ENCODE results near the gene NAPG.
"Not testable (repeated sequence)": the region's sequence is repeated elsewhere in the genome, so short reads cannot be mapped to it uniquely, and the experiment has no call there.

Gene NAPG

GRCh38 chr18:10525697-10526560 lies at the start of gene NAPG:
NAPG (plus strand) TSS chr18:10526027; CDS start chr18:10526103, 76 bp downstream.
- DNase-seq, result peak; percentile 66

- DNase-seq, result no peak
Observed at GRCh38 chr18:10476338-10476791, 49.5 kb upstream of the NAPG start.

- no peak for DNase-seq
Observed at GRCh38 chr18:10477121-10477862, 48.5 kb upstream of the NAPG start.

- no peak for DNase-seq
Observed at GRCh38 chr18:10477863-10478260, 48.0 kb upstream of the NAPG start.

- no peak for DNase-seq
Observed at GRCh38 chr18:10481831-10482230, 44.0 kb upstream of the NAPG start.

GRCh38 chr18:10482363-10482984 lies 43.4 kb upstream of the NAPG start:
- DNase-seq, result no peak

- no peak for DNase-seq
Observed at GRCh38 chr18:10482985-10483949, 42.6 kb upstream of the NAPG start.

- DNase-seq, result no peak
Observed at GRCh38 chr18:10485475-10485874, 40.4 kb upstream of the NAPG start.

- DNase-seq, result no peak
Observed at GRCh38 chr18:10486362-10486761, 39.5 kb upstream of the NAPG start.

GRCh38 chr18:10487154-10487553 lies 38.7 kb upstream of the NAPG start:
- no peak for DNase-seq

- DNase-seq, result no peak
Observed at GRCh38 chr18:10488017-10488416, 37.8 kb upstream of the NAPG start.

GRCh38 chr18:10490401-10491165 lies 35.2 kb upstream of the NAPG start:
- no peak for DNase-seq

GRCh38 chr18:10495936-10496335 lies 29.9 kb upstream of the NAPG start:
- no peak for DNase-seq

GRCh38 chr18:10497206-10497749 lies 28.5 kb upstream of the NAPG start:
- DNase-seq, result no peak

- no peak for DNase-seq
Observed at GRCh38 chr18:10499230-10499629, 26.6 kb upstream of the NAPG start.

GRCh38 chr18:10500038-10500437 lies 25.8 kb upstream of the NAPG start:
- no peak for DNase-seq

GRCh38 chr18:10504723-10505122 lies 21.1 kb upstream of the NAPG start:
- no peak for DNase-seq

GRCh38 chr18:10505892-10506291 lies 19.9 kb upstream of the NAPG start:
- DNase-seq, result not testable (repeated sequence)

GRCh38 chr18:10508591-10508990 lies 17.2 kb upstream of the NAPG start:
- DNase-seq, result no peak

GRCh38 chr18:10511236-10511635 lies 14.6 kb upstream of the NAPG start:
- DNase-seq, result no peak

- DNase-seq, result no peak
Observed at GRCh38 chr18:10514082-10514481, 11.7 kb upstream of the NAPG start.
